Adrenal gland (tissue), 12 donors: Measurements from ENCODE around the gene SLC25A41. TPM values are rescaled to one million over a fixed set of nuclear protein-coding genes. Genes with fewer than 3 reads are reported as not detected.
"Not testable (repeated sequence)": the region's sequence is repeated elsewhere in the genome, so short reads cannot be mapped to it uniquely, and the experiment has no call there.

ENCODE experiments used
- DNase-seq, 7 donors: peaks; one replicate each; pipeline ENCODE4 v3.0.0-alpha.2; 2019 to 2020
- H3K27ac ChIP-seq, 5 donors: fragments of 200-600 bp; sonication (generic) in 4 of 5; 1 replicate in 3 of 5; 2 replicates in 2 of 5; pipeline versions ENCODE4 v1.5.1 to v1.8.0; 2016 to 2020; ENCODE audit warnings: mild to moderate bottlenecking in 1 of 5
- H3K27me3 ChIP-seq: fragments of 200-600 bp; 2 replicates; pipeline ENCODE4 v1.8.0; 2021
- H3K36me3 ChIP-seq, 2 donors: fragments of 200-600 bp; replicated peaks in 1 of 2; 1 replicate in 1 of 2; 2 replicates in 1 of 2; pipeline versions ENCODE4 v1.5.1 to v1.8.0; 2018 to 2022
- H3K4me1 ChIP-seq, 2 donors: fragments of 200-600 bp; replicated peaks in 1 of 2; 1 replicate in 1 of 2; 2 replicates in 1 of 2; pipeline versions ENCODE4 v1.5.1 to v1.8.0; 2018 to 2021
- H3K4me3 ChIP-seq, 4 donors: fragments of 200-600 bp; sonication (generic) in 3 of 4; one replicate each; pipeline ENCODE4 v1.5.1; 2016 to 2018
- H3K9me3 ChIP-seq, 3 donors: fragments of 200-600 bp; sonication (generic) in 1 of 3; replicated peaks in 1 of 3; 1 replicate in 2 of 3; 2 replicates in 1 of 3; pipeline versions ENCODE4 v1.5.1 to v1.8.0; 2016 to 2021
- POLR2A ChIP-seq, 2 donors: fragments of 450-650 bp; IDR thresholded peaks; one replicate each; pipeline ENCODE4 v1.6.1; 2017; ENCODE audit warnings: antibody characterized with exemption in 2 of 2, mild to moderate bottlenecking in 2 of 2, moderate library complexity in 1 of 2
- WGBS, 4 donors: extraction: QIAGEN DNeasy Blood & Tissue Kit in 2 of 4; methylation state at CpG; one replicate each; pipeline versions ENCODE4 v1.1.5 to v1.1.7; 2013 to 2017; 5-methylcytosine and 5-hydroxymethylcytosine counted together
- intact Hi-C, 2 donors: fragments of 100-400 bp; cut with DNase I; formaldehyde crosslinking; loops; one replicate each; pipeline versions ENCODE4 v1.14.1 to v1.15.0; 2022 to 2023
- polyA plus RNA-seq, 3 donors: library from polyadenylated mRNA; stranded (reverse); fragments of 200-250 nt in 2 of 3; fragments of 350-450 nt in 1 of 3; fragmentation: Illumina TruSeq in 1 of 3; extraction: RNeasy Lipid Tissue Mini Kit (QIAGEN cat#74804) in 1 of 3; gene quantifications; one replicate each; pipeline ENCODE4 v1.2.3, GENCODE V29; 2013 to 2014
- total RNA-seq, 9 donors: library from RNA; depleted of rRNA in 4 of 9; stranded (reverse); fragments of >200 nt in 4 of 9; fragments of 120-200 nt in 1 of 9; fragmentation: NEBNext Ultra II Directional in 1 of 9; extraction: Animal tissue kit (Norgen Biotek cat#: 25700) in 1 of 9; gene quantifications; one replicate each; pipeline versions ENCODE4 v1.1.0 to v1.2.4, GENCODE V29; 2013 to 2023
- TF ChIP-seq, protein P1 (sequence below), 6 experiments: fragments of 450-650 bp in 4 of 6; fragments of 200-600 bp in 2 of 6; sonication (generic) in 1 of 6; IDR thresholded peaks; 1 replicate in 5 of 6; 2 replicates in 1 of 6; pipeline versions ENCODE4 v1.5.1 to v1.8.0; 2016 to 2021; ENCODE audit warnings: antibody characterized with exemption in 6 of 6, mild to moderate bottlenecking in 2 of 6, moderate library complexity in 1 of 6
- donor health status: healthy with polysubstance abuse.
- donor health status: Bipolar disorder and iron deficiency.
- donor health status: DM: yes; HTN: yes; CAD: no.
- donor health status: DM: no; HTN: no; CAD: no.
- donor health status: DM: no; HTN: no; CAD: no.
- donor health status: DM: yes; HTN: yes; CAD: no.

Gene SLC25A41
- total and polyA plus RNA-seq, 12 donors, result 0.18 to 1.4 (median 0.38) TPM; not detected in 6

DNA sequence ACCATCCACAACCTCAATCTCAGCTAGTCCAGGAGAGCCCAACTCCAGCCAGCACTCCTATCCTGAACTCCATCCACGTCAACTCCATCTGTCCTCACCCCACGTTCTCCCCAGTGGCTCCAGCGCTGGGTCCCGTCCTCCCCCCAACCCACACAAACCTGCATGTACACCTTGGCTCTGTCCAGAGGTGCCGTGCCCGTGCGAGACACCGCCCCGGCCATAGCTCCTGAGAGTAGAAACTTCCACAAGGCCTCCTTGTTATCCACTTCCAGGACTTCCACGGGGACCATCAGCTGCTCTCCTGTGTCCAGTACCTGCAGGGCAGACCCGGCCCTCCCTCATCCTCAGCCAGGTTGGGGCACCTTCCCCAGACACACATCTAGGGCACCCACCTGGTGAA, 1.7 kb downstream of the SLC25A41 start:
- 90 to 97% (median 92%) methylated on average over 10 to 11 of the region's 11 CpGs for WGBS, 4 donors
- Histone ChIP-seq H3K27me3 (no peaks in the 10 kb centered on the region), H3K4me1 (no peaks in the 10 kb centered on the region), H3K27ac (no peak overlapping the region), H3K4me3 (no peak overlapping the region), H3K9me3 (no peaks in the 10 kb centered on the region), H3K36me3 (no peaks in the 10 kb centered on the region)
- TF ChIP-seq POLR2A (IDR thresholded peaks at IDR 0.05), result no peak
- TF ChIP-seq, protein P1, sequence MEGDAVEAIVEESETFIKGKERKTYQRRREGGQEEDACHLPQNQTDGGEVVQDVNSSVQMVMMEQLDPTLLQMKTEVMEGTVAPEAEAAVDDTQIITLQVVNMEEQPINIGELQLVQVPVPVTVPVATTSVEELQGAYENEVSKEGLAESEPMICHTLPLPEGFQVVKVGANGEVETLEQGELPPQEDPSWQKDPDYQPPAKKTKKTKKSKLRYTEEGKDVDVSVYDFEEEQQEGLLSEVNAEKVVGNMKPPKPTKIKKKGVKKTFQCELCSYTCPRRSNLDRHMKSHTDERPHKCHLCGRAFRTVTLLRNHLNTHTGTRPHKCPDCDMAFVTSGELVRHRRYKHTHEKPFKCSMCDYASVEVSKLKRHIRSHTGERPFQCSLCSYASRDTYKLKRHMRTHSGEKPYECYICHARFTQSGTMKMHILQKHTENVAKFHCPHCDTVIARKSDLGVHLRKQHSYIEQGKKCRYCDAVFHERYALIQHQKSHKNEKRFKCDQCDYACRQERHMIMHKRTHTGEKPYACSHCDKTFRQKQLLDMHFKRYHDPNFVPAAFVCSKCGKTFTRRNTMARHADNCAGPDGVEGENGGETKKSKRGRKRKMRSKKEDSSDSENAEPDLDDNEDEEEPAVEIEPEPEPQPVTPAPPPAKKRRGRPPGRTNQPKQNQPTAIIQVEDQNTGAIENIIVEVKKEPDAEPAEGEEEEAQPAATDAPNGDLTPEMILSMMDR (IDR thresholded peaks at IDR 0.05), result no peak
- no peak for DNase-seq
- intact Hi-C loops, result no loop called here

DNA sequence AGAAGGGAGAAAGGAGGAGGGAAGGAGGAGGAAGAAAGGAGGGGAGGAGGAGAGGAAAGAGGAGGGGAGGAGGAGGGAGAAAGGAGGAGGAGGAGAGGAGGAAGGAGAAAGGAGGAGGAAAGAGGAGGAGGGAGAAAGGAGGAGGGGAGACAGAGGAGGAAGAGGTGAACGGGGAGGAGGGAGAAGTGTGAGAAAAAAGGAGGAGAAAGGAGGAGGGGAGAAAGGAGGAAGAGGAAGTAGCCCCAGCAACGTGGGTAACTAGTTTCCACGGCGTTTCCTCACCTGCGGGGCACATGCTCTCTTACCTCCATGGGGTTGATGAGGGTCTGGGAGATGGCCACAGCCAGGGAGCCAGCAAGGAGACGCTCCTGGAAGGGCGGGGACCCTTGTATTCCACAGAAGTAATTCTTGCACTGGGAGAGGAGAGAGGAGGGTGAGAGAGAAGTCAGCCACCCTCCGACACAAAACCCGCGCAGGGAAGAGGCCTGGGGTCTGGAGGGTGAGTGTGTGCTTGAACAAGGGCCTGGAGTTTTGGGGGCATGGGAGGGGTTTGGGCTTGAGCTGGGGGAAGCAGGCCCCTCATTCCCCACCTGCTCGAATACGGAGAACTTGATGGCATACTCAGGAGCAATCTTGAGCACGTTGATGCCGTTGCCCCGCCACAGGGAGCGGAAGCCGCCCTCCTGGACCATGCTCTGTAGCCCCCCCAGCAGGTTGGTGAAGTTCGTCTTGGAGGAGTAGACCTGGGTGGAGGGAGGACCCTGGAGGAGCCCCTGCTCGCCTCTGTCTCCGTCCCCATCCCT, 3.9 kb downstream of the SLC25A41 start:
- intact Hi-C loops, result no loop called here
- no peaks in the 10 kb centered on the region for H3K36me3 ChIP-seq
- TF ChIP-seq, protein P1 (IDR thresholded peaks at IDR 0.05), result no peak
- no peak for TF ChIP-seq POLR2A (IDR thresholded peaks at IDR 0.05)
- WGBS, 4 donors, result 52 to 64% (median 57%) methylated on average over 14 to 20 of the region's 20 CpGs
- H3K9me3 ChIP-seq, result no peaks in the 10 kb centered on the region
- H3K4me3 ChIP-seq, result no peak overlapping the region
- no peak for DNase-seq
- H3K27me3 ChIP-seq, result no peaks in the 10 kb centered on the region
- H3K27ac ChIP-seq, result no peak overlapping the region
- no peaks in the 10 kb centered on the region for H3K4me1 ChIP-seq

DNA sequence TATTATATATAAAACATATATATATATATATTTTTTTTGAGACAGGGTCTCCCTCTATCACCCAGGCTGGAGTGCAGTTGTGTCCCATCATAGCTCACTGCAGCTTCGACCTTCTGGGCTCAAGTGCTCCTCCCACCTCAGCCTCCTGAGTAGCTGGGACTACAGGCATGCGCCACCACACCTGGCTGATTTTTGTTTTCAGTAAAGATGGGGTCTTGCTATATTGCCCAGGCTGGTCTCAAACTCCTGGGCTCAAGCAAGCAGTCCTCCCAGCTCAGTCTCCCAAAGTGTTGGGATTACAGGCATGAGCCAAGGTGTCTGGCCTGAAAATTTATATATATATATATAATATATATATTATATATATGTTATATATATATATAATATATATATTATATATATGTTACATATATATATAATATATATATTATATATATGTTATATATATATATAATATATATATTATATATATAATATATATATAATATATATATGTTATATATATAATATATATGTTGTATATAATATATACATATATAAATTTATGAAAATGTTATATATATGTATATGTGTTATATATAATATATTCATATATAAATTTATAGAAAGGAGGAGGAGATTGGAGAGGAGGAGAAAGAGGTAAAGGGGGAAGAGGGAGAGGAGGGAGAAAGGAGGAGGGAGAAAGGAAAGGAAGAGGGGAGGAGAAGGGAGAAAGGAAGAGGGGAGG, 4.7 kb downstream of the SLC25A41 start:
- H3K27me3 ChIP-seq, H3K4me1 ChIP-seq, DNase-seq, H3K36me3 ChIP-seq, H3K9me3 ChIP-seq, H3K27ac ChIP-seq, intact Hi-C loops, H3K4me3 ChIP-seq: not testable (repeated sequence)
- WGBS, 4 donors, result 81 to 90% (median 86%) methylated on average over 2 of the region's 2 CpGs

DNA sequence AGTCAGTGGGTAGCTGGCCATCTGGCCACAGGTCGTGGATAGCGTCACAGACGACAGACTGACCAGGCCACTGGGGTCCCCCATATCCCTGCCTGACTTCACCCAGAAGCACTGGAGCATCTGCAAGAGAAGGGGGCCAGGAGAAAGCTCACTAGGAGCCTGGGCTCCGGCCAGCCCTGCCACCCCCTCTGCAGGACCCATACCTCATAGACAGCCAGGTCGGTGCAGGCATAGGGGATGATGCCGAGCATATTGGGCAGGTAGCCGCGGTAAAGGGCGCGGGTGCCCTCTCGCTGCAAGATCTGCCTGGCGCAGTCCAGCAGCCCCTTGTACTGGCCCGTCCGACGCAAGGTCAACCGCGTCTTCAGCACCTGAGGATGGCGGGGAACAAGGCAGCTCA, 6.4 kb downstream of the SLC25A41 start:
- peak in 1 of 7 donors; percentile 29 for DNase-seq
- no peaks in the 10 kb centered on the region for H3K27me3 ChIP-seq
- WGBS, 4 donors, result 88 to 95% (median 94%) methylated on average over 14 to 18 of the region's 18 CpGs
- H3K4me1 ChIP-seq, result peaks cover 3 to 15% of the 10 kb centered on the region in 2 donors
- no peaks in the 10 kb centered on the region for H3K36me3 ChIP-seq
- intact Hi-C loops, result no loop called here
- no peak for TF ChIP-seq POLR2A (IDR thresholded peaks at IDR 0.05)
- TF ChIP-seq, protein P1 (IDR thresholded peaks at IDR 0.05), result no peak
- H3K9me3 ChIP-seq, result no peaks in the 10 kb centered on the region
- H3K27ac ChIP-seq, result no peak overlapping the region
- no peak overlapping the region for H3K4me3 ChIP-seq
